Testis (tissue), 3 donors: ENCODE measurements around the gene DCP1A. TPM values are rescaled to one million over a fixed set of nuclear protein-coding genes. Genes with fewer than 3 reads are reported as not detected.

Experiments used
- DNase-seq: peaks from one replicate; pipeline ENCODE4 v3.0.0-alpha.2; 2019
- H3K27ac ChIP-seq, 2 donors: fragments of 200-600 bp; sonication (generic); one replicate each; pipeline ENCODE4 v1.5.1; 2019
- H3K27me3 ChIP-seq: fragments of 200-600 bp; sonication (generic); one replicate; pipeline ENCODE4 v1.5.1; 2019
- H3K36me3 ChIP-seq: fragments of 200-600 bp; sonication (generic); one replicate; pipeline ENCODE4 v1.5.1; 2017; ENCODE audit warnings: low read depth; ENCODE audit errors: missing control alignments
- H3K4me1 ChIP-seq: fragments of 200-600 bp; sonication (generic); one replicate; pipeline ENCODE4 v1.5.1; 2019
- H3K4me3 ChIP-seq, 2 donors: fragments of 200-600 bp; sonication (generic); one replicate each; pipeline ENCODE4 v1.5.1; 2017 to 2019
- H3K9me3 ChIP-seq: fragments of 200-600 bp; sonication (generic); one replicate; pipeline ENCODE4 v1.5.1; 2017
- POLR2A ChIP-seq: fragments of 450-650 bp; IDR thresholded peaks from one replicate; pipeline ENCODE4 v1.6.1; 2017; ENCODE audit warnings: antibody characterized with exemption, mild to moderate bottlenecking, moderate library complexity
- WGBS, 2 donors: methylation state at CpG; one replicate each; pipeline ENCODE4 v1.1.5; 2018; 5-methylcytosine and 5-hydroxymethylcytosine counted together
- intact Hi-C: fragments of 100-400 bp; cut with DNase I; formaldehyde crosslinking; loops from one replicate; pipeline ENCODE4 v1.15.1; 2023; ENCODE audit warnings: low total_unique reads
- polyA plus RNA-seq: library from polyadenylated mRNA; stranded (reverse); fragments of 350-450 nt; fragmentation: Illumina TruSeq; extraction: RNeasy Lipid Tissue Mini Kit (QIAGEN cat#74804); gene quantifications from one replicate; pipeline ENCODE4 v1.2.3, GENCODE V29; 2014; ENCODE audit warnings: low read depth, low replicate concordance; ENCODE audit not compliant: insufficient read depth
- total RNA-seq, 2 donors: library from RNA; depleted of rRNA; stranded (reverse); fragments of >200 nt; gene quantifications; one replicate each; pipeline ENCODE4 v1.2.3, GENCODE V29; 2016
- TF ChIP-seq, protein P1 (sequence below), 3 experiments: fragments of 450-650 bp in 2 of 3; fragments of 200-600 bp in 1 of 3; sonication (generic) in 1 of 3; IDR thresholded peaks; one replicate each; pipeline ENCODE4 v1.5.1; 2016 to 2019; ENCODE audit warnings: antibody characterized with exemption in 3 of 3, mild to moderate bottlenecking in 2 of 3, moderate library complexity in 1 of 3

The DCP1A gene
- total and polyA plus RNA-seq, 3 donors from 2014 or later = 20.9 to 35.6 (median 31.3) TPM

DNA sequence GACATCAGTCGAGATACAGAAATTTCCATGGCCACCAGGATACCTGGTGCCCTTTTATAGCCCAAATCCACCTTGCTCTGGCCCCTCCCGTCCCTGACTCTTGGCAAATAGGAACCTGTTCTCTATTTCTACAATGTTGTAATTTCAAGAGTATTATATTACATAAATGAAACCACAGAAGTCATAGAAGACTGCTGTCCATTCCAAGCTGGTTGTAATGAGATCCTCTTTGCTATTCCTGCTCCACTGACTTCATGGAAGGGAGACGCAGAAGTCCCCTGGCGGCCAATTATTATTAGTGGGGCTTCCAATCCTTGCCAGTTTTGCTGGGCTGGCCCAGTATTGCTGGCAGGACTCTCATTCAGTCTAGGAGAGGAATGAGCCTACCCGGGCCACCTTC is 26.6 kb downstream of the DCP1A start:
- Histone ChIP-seq H3K4me1 (no peaks in the 10 kb centered on the region), H3K36me3 (no peaks in the 10 kb centered on the region), H3K27ac (no peak overlapping the region), H3K27me3 (no peaks in the 10 kb centered on the region), H3K4me3 (no peak overlapping the region), H3K9me3 (no peaks in the 10 kb centered on the region)
- 84 to 93% methylated on average over 5 of the region's 5 CpGs for WGBS, 2 donors
- intact Hi-C loops = no loop called here
- no peak for DNase-seq
- TF ChIP-seq, protein P1, sequence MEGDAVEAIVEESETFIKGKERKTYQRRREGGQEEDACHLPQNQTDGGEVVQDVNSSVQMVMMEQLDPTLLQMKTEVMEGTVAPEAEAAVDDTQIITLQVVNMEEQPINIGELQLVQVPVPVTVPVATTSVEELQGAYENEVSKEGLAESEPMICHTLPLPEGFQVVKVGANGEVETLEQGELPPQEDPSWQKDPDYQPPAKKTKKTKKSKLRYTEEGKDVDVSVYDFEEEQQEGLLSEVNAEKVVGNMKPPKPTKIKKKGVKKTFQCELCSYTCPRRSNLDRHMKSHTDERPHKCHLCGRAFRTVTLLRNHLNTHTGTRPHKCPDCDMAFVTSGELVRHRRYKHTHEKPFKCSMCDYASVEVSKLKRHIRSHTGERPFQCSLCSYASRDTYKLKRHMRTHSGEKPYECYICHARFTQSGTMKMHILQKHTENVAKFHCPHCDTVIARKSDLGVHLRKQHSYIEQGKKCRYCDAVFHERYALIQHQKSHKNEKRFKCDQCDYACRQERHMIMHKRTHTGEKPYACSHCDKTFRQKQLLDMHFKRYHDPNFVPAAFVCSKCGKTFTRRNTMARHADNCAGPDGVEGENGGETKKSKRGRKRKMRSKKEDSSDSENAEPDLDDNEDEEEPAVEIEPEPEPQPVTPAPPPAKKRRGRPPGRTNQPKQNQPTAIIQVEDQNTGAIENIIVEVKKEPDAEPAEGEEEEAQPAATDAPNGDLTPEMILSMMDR (IDR thresholded peaks at IDR 0.05) = no peak
- no peak for TF ChIP-seq POLR2A

DNA sequence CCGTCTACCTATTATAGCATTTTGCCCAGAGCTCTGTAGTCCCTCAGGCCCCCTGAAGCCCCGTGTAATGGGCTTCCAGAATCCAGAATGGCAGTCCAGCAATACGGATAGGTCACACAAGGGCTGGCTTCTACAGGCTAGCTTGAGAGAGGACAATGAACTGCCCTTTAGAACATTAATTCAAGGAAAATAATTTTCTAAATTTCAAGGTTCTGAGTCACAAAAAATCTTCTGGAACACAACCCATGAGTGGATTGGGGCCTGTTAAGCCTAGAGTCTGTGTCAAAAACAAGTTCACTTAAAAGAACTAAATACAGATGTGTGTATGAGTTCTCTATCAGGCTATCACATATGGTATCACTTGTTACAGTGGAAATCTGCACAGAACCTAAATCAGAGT is 28.8 kb downstream of the DCP1A start:
- Histone ChIP-seq H3K27ac (no peak overlapping the region), H3K36me3 (no peaks in the 10 kb centered on the region), H3K9me3 (no peaks in the 10 kb centered on the region), H3K27me3 (no peaks in the 10 kb centered on the region), H3K4me1 (no peaks in the 10 kb centered on the region), H3K4me3 (no peak overlapping the region)
- intact Hi-C loops = no loop called here
- TF ChIP-seq, protein P1 (IDR thresholded peaks at IDR 0.05) = no peak
- TF ChIP-seq POLR2A = no peak
- 79 to 85% methylated on average over 3 of the region's 3 CpGs for WGBS, 2 donors
- DNase-seq = no peak

DNA sequence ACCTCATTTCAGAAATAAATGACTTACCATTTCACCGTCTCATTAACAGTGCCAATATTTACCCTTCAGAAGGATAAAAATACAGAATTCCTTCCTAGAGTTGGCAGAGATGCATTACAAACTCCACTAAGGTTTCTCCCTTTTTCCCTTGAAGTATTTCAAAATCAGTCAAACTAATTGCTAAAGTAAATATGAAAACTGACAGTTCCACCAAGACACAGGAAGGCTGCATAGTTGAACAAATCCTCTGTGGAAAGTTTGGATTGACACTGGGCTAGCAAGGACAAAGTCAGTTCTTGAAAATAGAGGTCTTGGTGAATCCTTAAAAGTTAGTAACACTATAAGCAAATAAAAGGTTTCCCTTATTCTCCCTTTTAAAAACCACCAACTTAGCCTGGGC is 34.5 kb downstream of the DCP1A start:
- H3K4me3 ChIP-seq = no peak overlapping the region
- WGBS, 2 donors = 79 to 90% methylated on average over 1 of the region's 1 CpG
- H3K27ac ChIP-seq = no peak overlapping the region
- TF ChIP-seq POLR2A = no peak
- TF ChIP-seq, protein P1 (IDR thresholded peaks at IDR 0.05) = no peak
- no peak for DNase-seq
- H3K27me3 ChIP-seq = no peaks in the 10 kb centered on the region
- no peaks in the 10 kb centered on the region for H3K36me3 ChIP-seq
- no peaks in the 10 kb centered on the region for H3K9me3 ChIP-seq
- H3K4me1 ChIP-seq = no peaks in the 10 kb centered on the region
- intact Hi-C loops = no loop called here

DNA sequence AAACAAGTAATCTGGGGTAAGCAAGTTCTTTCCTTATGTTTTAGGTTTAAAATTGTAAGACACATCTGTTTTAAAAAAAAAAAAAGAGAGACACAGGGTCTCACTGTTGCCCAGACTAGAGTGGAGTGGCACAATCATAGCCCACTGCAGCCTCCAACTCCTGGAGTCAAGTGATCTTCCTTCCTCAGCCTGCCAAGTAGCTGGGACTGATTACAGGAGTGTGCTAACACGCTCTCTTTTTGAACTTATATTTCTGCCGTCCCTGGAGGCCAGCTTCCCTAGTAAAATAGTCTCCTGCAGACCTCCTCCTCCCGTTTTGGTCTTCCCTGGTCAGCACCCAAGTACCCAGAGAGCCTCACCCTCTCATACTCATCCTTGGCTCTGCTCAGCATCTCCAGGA is 35.5 kb downstream of the DCP1A start:
- no peak for DNase-seq

DNA sequence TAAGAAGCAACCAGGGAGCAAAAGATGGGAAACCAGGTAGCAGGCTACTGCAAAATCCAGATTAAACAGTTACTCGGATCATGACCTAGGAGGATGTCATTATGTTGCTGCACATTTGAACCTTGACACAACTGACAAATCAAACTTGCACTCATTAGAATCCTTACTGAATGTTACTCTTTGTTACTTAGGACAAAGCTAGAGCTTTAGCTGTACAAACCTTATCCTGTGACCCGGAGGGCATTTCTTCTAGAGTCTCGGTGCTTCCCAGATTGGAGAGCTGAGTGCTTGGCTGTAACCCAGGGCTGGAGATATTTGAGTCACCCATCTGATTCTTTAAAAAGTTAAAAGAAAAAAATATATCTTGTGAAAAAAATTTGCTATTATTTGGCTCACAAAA is 43.4 kb downstream of the DCP1A start:
- peak; percentile 69 for DNase-seq
- TF ChIP-seq, protein P1 (IDR thresholded peaks at IDR 0.05) = no peak
- no peak for TF ChIP-seq POLR2A
- 32 to 39% methylated on average over 3 of the region's 3 CpGs for WGBS, 2 donors
- no peaks in the 10 kb centered on the region for H3K36me3 ChIP-seq
- peaks cover 12% of the 10 kb centered on the region for H3K4me1 ChIP-seq
- H3K27me3 ChIP-seq = no peaks in the 10 kb centered on the region
- H3K9me3 ChIP-seq = no peaks in the 10 kb centered on the region
- intact Hi-C loops = no loop called here
- peak overlapping the region in 1 of 2 donors; percentile 47 for H3K27ac ChIP-seq
- H3K4me3 ChIP-seq = no peak overlapping the region

More for the DNA sequence above, 35.5 kb downstream of the DCP1A start:
- no peak overlapping the region for H3K27ac ChIP-seq
- WGBS, 2 donors = 85 to 86% methylated on average over 3 of the region's 3 CpGs
- TF ChIP-seq, protein P1 (IDR thresholded peaks at IDR 0.05) = no peak
- no peak for TF ChIP-seq POLR2A
- H3K4me3 ChIP-seq = no peak overlapping the region
- no peaks in the 10 kb centered on the region for H3K4me1 ChIP-seq
- H3K27me3 ChIP-seq = no peaks in the 10 kb centered on the region
- H3K9me3 ChIP-seq = no peaks in the 10 kb centered on the region
- intact Hi-C loops = no loop called here
- no peaks in the 10 kb centered on the region for H3K36me3 ChIP-seq
